CD14-positive monocyte (primary cell): ENCODE results near the gene MECR. TPM values are rescaled to one million over a fixed set of nuclear protein-coding genes. Genes with fewer than 3 reads are reported as not detected.

Source experiments
- DNase-seq, 3 donors: peaks; one replicate each; pipeline ENCODE4 v3.0.0-alpha.2; 2011 to 2022
- H2AFZ ChIP-seq: 2 replicates; pipeline ENCODE4 v1.6.0; 2012; ENCODE audit warnings: mild to moderate bottlenecking, low read depth, low read length, inconsistent platforms; ENCODE audit not compliant: insufficient read depth, poor library complexity, severe bottlenecking
- H3K27ac ChIP-seq, 2 donors: 1 replicate in 1 of 2; 2 replicates in 1 of 2; pipeline ENCODE4 v1.5.1; 2012 to 2013; ENCODE audit warnings: low read length in 2 of 2, control low read depth in 1 of 2, inconsistent platforms in 1 of 2, low read depth in 1 of 2, mild to moderate bottlenecking in 1 of 2
- H3K27me3 ChIP-seq, 2 donors: one replicate each; pipeline versions ENCODE4 v1.6.0 to v1.6.1; 2011 to 2013; ENCODE audit warnings: low read length in 2 of 2; ENCODE audit not compliant: control insufficient read depth in 2 of 2, insufficient read depth in 2 of 2
- H3K36me3 ChIP-seq, 2 donors: replicated peaks in 1 of 2; 1 replicate in 1 of 2; 2 replicates in 1 of 2; pipeline versions ENCODE4 v1.5.1 to v1.6.1; 2012 to 2013; ENCODE audit warnings: low read length in 2 of 2, control low read depth in 1 of 2, inconsistent platforms in 1 of 2, mild to moderate bottlenecking in 1 of 2; ENCODE audit not compliant: insufficient read depth in 2 of 2, control insufficient read depth in 1 of 2
- H3K4me1 ChIP-seq, 2 donors: 1 replicate in 1 of 2; 2 replicates in 1 of 2; pipeline versions ENCODE4 v1.5.1 to v1.6.1; 2012 to 2013; ENCODE audit warnings: low read length in 2 of 2, control low read depth in 1 of 2, inconsistent platforms in 1 of 2, mild to moderate bottlenecking in 1 of 2, moderate library complexity in 1 of 2; ENCODE audit not compliant: insufficient read depth in 2 of 2, control insufficient read depth in 1 of 2
- H3K4me2 ChIP-seq: replicated peaks from 2 replicates; pipeline ENCODE3; 2012; ENCODE audit warnings: low read length, moderate library complexity, mild to moderate bottlenecking; ENCODE audit not compliant: poor library complexity, severe bottlenecking; ENCODE audit errors: extremely low read depth
- H3K4me3 ChIP-seq, 3 experiments: fragments of 200-600 bp in 1 of 3; sonication (generic) in 1 of 3; replicated peaks in 1 of 3; 1 replicate in 2 of 3; 2 replicates in 1 of 3; pipeline ENCODE4 v1.5.1; 2011 to 2013; ENCODE audit warnings: low read length in 3 of 3, mild to moderate bottlenecking in 3 of 3, control low read depth in 2 of 3, low read depth in 2 of 3, inconsistent platforms in 1 of 3, moderate library complexity in 1 of 3
- H3K79me2 ChIP-seq: 2 replicates; pipeline ENCODE4 v1.6.0; 2012; ENCODE audit warnings: mild to moderate bottlenecking, control low read depth, inconsistent platforms, low read length, moderate library complexity; ENCODE audit not compliant: insufficient read depth
- H3K9ac ChIP-seq: 2 replicates; pipeline ENCODE4 v1.6.0; 2017; ENCODE audit warnings: low read length, mild to moderate bottlenecking; ENCODE audit not compliant: insufficient read depth, poor library complexity, severe bottlenecking
- H3K9me3 ChIP-seq, 2 donors: replicated peaks in 1 of 2; 1 replicate in 1 of 2; 2 replicates in 1 of 2; pipeline versions ENCODE4 v1.5.1 to v1.6.1; 2012 to 2013; ENCODE audit warnings: low read length in 2 of 2, control low read depth in 1 of 2; ENCODE audit not compliant: control insufficient read depth in 1 of 2, insufficient read depth in 1 of 2
- H4K20me1 ChIP-seq: 2 replicates; pipeline ENCODE4 v1.6.0; 2012; ENCODE audit warnings: mild to moderate bottlenecking, low read length, control low read depth, moderate library complexity; ENCODE audit not compliant: insufficient read depth
- H3K27ac Mint-ChIP-seq, 7 donors: one replicate each; pipeline ENCODE4 v1.8.0; 2020; ENCODE audit warnings: mild to moderate bottlenecking in 7 of 7, mixed read lengths in 7 of 7, moderate library complexity in 6 of 7, inconsistent platforms in 2 of 7
- H3K27me3 Mint-ChIP-seq, 3 donors: one replicate each; pipeline ENCODE4 v1.8.0; 2021 to 2022; ENCODE audit warnings: low read depth in 3 of 3, mild to moderate bottlenecking in 3 of 3, mixed read lengths in 3 of 3, moderate library complexity in 3 of 3, inconsistent platforms in 1 of 3
- H3K36me3 Mint-ChIP-seq, 2 donors: one replicate each; pipeline ENCODE4 v1.8.0; 2020; ENCODE audit warnings: mixed read lengths in 2 of 2, inconsistent platforms in 1 of 2, mild to moderate bottlenecking in 1 of 2
- H3K4me1 Mint-ChIP-seq: one replicate; pipeline ENCODE4 v1.8.0; 2020; ENCODE audit warnings: mild to moderate bottlenecking, mixed read lengths
- H3K4me3 Mint-ChIP-seq, 2 donors: one replicate each; pipeline ENCODE4 v1.8.0; 2020; ENCODE audit warnings: mild to moderate bottlenecking in 2 of 2, mixed read lengths in 2 of 2, moderate library complexity in 1 of 2
- H3K9me3 Mint-ChIP-seq, 7 donors: one replicate each; pipeline ENCODE4 v1.8.0; 2020 to 2022; ENCODE audit warnings: mixed read lengths in 7 of 7, mild to moderate bottlenecking in 6 of 7, moderate library complexity in 6 of 7, inconsistent platforms in 2 of 7
- CTCF ChIP-seq: fragments of 200-600 bp; IDR thresholded peaks from one replicate; pipeline ENCODE4 v1.8.0; 2022; ENCODE audit warnings: antibody characterized with exemption, mild to moderate bottlenecking
- WGBS: methylation state at CpG from one replicate; pipeline ENCODE4 v1.1.5; 2013; ENCODE audit warnings: missing lambda C conversion rate; ENCODE audit not compliant: insufficient coverage; 5-methylcytosine and 5-hydroxymethylcytosine counted together
- intact Hi-C, 2 donors: fragments of 100-400 bp; cut with micrococcal nuclease; formaldehyde crosslinking; loops; one replicate each; pipeline versions ENCODE4 v1.15.0 to v1.15.1; 2023
- polyA plus RNA-seq, 3 donors: library from polyadenylated mRNA; depleted of rRNA in 1 of 3; unstranded in 2 of 3; stranded (reverse) in 1 of 3; fragments of 300-500 nt in 2 of 3; fragments of >200 nt in 1 of 3; fragmentation: Illumina TruSeq in 2 of 3; gene quantifications; 1 replicate in 2 of 3; 2 replicates in 1 of 3; pipeline ENCODE4 v1.2.3, GENCODE V29; 2012 to 2021

The MECR gene
- polyA plus RNA-seq, 3 donors = 6.3 to 8.5 (median 7.5) TPM

GRCh38 chr1:29172415-29172939 is 58.3 kb downstream of the MECR start:
- H3K27me3 ChIP-seq = no peaks in the 10 kb centered on the region
- Mint-ChIP-seq H3K27me3 (no peaks in the 10 kb centered on the region), H3K4me1 (peaks cover 39% of the 10 kb centered on the region), H3K4me3 (no peak overlapping the region), H3K9me3 (no peaks in the 10 kb centered on the region), H3K36me3 (peaks cover 17 to 41% of the 10 kb centered on the region in 2 donors), H3K27ac (no peak overlapping the region)
- H3K4me1 ChIP-seq = peaks cover 6 to 21% of the 10 kb centered on the region in 2 donors
- TF ChIP-seq CTCF = no peak
- no peak overlapping the region for H2AFZ ChIP-seq
- no peaks in the 10 kb centered on the region for H3K9me3 ChIP-seq
- no peak for DNase-seq
- H4K20me1 ChIP-seq = peaks cover 98% of the 10 kb centered on the region
- H3K4me2 ChIP-seq = no peak overlapping the region
- H3K79me2 ChIP-seq = peaks cover 100% of the 10 kb centered on the region
- H3K4me3 ChIP-seq = no peak overlapping the region
- H3K9ac ChIP-seq = no peak overlapping the region
- WGBS = 94% methylated on average over 7 of the region's 8 CpGs
- no peak overlapping the region for H3K27ac ChIP-seq
- peaks cover 17 to 47% of the 10 kb centered on the region in 2 donors for H3K36me3 ChIP-seq
- intact Hi-C loops = no loop called here

DNA sequence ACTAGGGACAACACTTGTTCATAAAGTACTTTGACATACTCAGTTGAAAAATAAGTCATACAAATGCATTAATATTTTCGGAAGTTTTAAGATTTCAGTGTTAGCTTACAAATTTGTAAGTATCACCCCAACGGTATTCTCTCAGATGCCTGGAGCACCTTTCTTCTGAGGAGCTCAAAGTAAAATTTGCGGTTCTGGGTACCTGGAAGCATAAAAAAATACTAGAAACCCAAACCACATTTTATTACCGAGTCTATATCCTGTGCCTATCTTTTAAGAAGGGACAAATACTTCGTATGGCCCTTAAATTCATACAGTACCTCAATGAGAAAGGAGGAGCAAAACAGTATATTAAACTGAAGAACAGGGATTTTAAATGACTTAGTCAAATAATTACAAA is 59.2 kb downstream of the MECR start:
- H3K4me3 Mint-ChIP-seq = no peak overlapping the region
- WGBS = no CpG with 5 or more reads among the region's 5 CpGs

More for the DNA sequence above, 59.2 kb downstream of the MECR start:
- Mint-ChIP-seq H3K36me3 (peaks cover 26 to 48% of the 10 kb centered on the region in 2 donors), H3K27ac (peak overlapping the region in 1 of 7 donors; percentile 43), H3K27me3 (no peaks in the 10 kb centered on the region), H3K4me1 (peaks cover 32% of the 10 kb centered on the region), H3K9me3 (no peaks in the 10 kb centered on the region)
- peaks cover 6 to 15% of the 10 kb centered on the region in 2 donors for H3K4me1 ChIP-seq
- H2AFZ ChIP-seq = no peak overlapping the region
- H3K36me3 ChIP-seq = peaks cover 24 to 57% of the 10 kb centered on the region in 2 donors
- no peak overlapping the region for H3K9ac ChIP-seq
- intact Hi-C loops = no loop called here
- H4K20me1 ChIP-seq = peaks cover 98% of the 10 kb centered on the region
- no peaks in the 10 kb centered on the region for H3K9me3 ChIP-seq
- no peak overlapping the region for H3K4me2 ChIP-seq
- H3K4me3 ChIP-seq = no peak overlapping the region
- TF ChIP-seq CTCF = no peak
- H3K27ac ChIP-seq = peak overlapping the region in 1 of 2 donors; percentile 55
- no peak for DNase-seq
- H3K79me2 ChIP-seq = peaks cover 100% of the 10 kb centered on the region
- H3K27me3 ChIP-seq = no peaks in the 10 kb centered on the region
